ENCODE measurements around the gene GNA14. TPM values are rescaled to one million over a fixed set of nuclear protein-coding genes. Genes with fewer than 3 reads are reported as not detected.

The GNA14 gene
- total and polyA plus RNA-seq, 2 donors (not counting 1 experiment from before 2014, with no cell fraction given), result 0.50 to 0.52 TPM

DNA sequence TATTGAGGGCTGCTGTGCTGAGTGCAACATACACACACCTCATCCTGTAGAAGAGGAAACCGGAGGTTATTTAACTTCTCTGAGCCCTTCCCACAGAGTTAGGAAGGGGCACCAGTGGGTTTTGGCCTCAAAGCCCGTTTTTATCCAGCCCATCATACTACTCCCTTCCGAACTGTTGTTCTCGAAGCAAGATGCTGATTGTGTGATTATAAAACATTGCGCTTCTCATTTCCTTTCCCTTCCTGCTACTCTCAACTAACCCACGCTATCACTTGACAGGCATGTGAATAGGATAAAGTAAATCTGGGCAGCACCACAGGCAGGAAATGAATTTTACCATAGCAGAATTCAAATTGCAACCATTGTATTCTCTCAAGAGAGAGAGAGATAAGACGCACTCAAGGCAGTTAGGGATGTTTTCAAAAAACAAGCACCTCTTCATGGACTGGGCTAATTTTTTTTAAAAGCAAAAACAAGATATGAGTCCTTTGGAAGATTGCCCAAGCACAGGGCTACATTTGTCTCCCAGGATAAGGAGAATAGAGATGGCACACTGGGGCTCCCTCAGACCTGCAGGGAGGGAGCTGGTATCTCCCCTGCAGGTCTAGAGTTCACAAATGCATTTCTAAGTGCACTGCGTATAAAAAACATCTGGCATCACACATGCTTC lies 52.6 kb downstream of the GNA14 start:
- H3K9me3 ChIP-seq (ENCODE audit: control insufficient read depth, insufficient read depth, low read depth, low read length), result no peaks in the 10 kb centered on the region
- H3K9ac ChIP-seq (ENCODE audit: insufficient read depth, low read length), result no peak overlapping the region
- H3K4me1 ChIP-seq (ENCODE audit: control insufficient read depth, extremely low read depth, insufficient read depth, low read length), result no peaks in the 10 kb centered on the region
- H4K20me1 ChIP-seq (ENCODE audit: control insufficient read depth, extremely low read depth, insufficient read depth, low read length), result no peaks in the 10 kb centered on the region
- no peak overlapping the region for H3K4me3 ChIP-seq (replicated peaks in 1 of 4; ENCODE audit: control extremely low read depth in 1 of 4, insufficient read depth in 1 of 4, low read depth in 3 of 4, low read length in 4 of 4)
- peak in 1 of 2 donors; percentile 13 for DNase-seq (ENCODE audit: low read depth in 2 of 2)
- no peaks in the 10 kb centered on the region for H3K79me2 ChIP-seq (ENCODE audit: control insufficient read depth, insufficient read depth, low read length)
- TF ChIP-seq, protein P1, sequence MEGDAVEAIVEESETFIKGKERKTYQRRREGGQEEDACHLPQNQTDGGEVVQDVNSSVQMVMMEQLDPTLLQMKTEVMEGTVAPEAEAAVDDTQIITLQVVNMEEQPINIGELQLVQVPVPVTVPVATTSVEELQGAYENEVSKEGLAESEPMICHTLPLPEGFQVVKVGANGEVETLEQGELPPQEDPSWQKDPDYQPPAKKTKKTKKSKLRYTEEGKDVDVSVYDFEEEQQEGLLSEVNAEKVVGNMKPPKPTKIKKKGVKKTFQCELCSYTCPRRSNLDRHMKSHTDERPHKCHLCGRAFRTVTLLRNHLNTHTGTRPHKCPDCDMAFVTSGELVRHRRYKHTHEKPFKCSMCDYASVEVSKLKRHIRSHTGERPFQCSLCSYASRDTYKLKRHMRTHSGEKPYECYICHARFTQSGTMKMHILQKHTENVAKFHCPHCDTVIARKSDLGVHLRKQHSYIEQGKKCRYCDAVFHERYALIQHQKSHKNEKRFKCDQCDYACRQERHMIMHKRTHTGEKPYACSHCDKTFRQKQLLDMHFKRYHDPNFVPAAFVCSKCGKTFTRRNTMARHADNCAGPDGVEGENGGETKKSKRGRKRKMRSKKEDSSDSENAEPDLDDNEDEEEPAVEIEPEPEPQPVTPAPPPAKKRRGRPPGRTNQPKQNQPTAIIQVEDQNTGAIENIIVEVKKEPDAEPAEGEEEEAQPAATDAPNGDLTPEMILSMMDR (conservative IDR thresholded peaks at IDR 0.05 in 1 of 2, IDR thresholded peaks at IDR 0.05 in 1 of 2; ENCODE audit: low read depth in 1 of 2, low read length in 2 of 2), result no peak
- no peak for TF ChIP-seq EZH2 (IDR thresholded peaks at IDR 0.05; ENCODE audit: low read length, missing control alignments)
- H3K27ac ChIP-seq (ENCODE audit: insufficient read depth, low read length), result no peak overlapping the region
- H3K4me2 ChIP-seq (ENCODE audit: extremely low read depth, insufficient read depth, low read length), result no peak overlapping the region
- no peaks in the 10 kb centered on the region for H3K36me3 ChIP-seq (ENCODE audit: control insufficient read depth, insufficient read depth, low read length)
- H3K27me3 ChIP-seq (ENCODE audit: control insufficient read depth, insufficient read depth, low read length), result no peaks in the 10 kb centered on the region
- H2AFZ ChIP-seq (ENCODE audit: low read length), result no peak overlapping the region

DNA sequence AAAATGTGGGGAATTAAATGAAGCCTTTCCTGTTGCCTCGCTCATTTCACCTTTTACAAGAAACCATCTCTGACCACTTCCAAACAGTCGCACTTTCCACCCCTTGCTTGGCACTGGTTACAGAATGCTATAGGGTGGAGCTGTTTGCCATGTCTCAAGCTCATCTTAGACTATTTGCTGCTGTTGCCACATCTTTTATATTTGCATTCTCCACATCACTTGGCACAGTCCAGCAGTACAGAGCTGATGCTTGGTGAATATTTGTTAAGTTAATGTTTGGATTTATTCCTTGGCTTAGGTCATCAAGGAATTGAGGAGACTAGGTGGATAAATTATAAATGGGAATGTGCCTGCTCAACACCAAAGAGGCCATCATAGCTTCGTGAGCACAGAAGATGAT lies 53.2 kb downstream of the GNA14 start:
- Histone ChIP-seq H3K27ac (ENCODE audit: insufficient read depth, low read length) (no peak overlapping the region), H3K4me3 (replicated peaks in 1 of 4; ENCODE audit: control extremely low read depth in 1 of 4, insufficient read depth in 1 of 4, low read depth in 3 of 4, low read length in 4 of 4) (no peak overlapping the region), H3K79me2 (ENCODE audit: control insufficient read depth, insufficient read depth, low read length) (no peaks in the 10 kb centered on the region), H3K9ac (ENCODE audit: insufficient read depth, low read length) (no peak overlapping the region), H2AFZ (ENCODE audit: low read length) (no peak overlapping the region), H4K20me1 (ENCODE audit: control insufficient read depth, extremely low read depth, insufficient read depth, low read length) (no peaks in the 10 kb centered on the region), H3K4me1 (ENCODE audit: control insufficient read depth, extremely low read depth, insufficient read depth, low read length) (no peaks in the 10 kb centered on the region), H3K36me3 (ENCODE audit: control insufficient read depth, insufficient read depth, low read length) (no peaks in the 10 kb centered on the region), H3K9me3 (ENCODE audit: control insufficient read depth, insufficient read depth, low read depth, low read length) (no peaks in the 10 kb centered on the region), H3K4me2 (ENCODE audit: extremely low read depth, insufficient read depth, low read length) (no peak overlapping the region), H3K27me3 (ENCODE audit: control insufficient read depth, insufficient read depth, low read length) (no peaks in the 10 kb centered on the region)
- TF ChIP-seq EZH2 (IDR thresholded peaks at IDR 0.05; ENCODE audit: low read length, missing control alignments), result no peak
- TF ChIP-seq, protein P1 (conservative IDR thresholded peaks at IDR 0.05 in 1 of 2, IDR thresholded peaks at IDR 0.05 in 1 of 2; ENCODE audit: low read depth in 1 of 2, low read length in 2 of 2), result no peak
- DNase-seq (ENCODE audit: low read depth in 2 of 2), result no peak

DNA sequence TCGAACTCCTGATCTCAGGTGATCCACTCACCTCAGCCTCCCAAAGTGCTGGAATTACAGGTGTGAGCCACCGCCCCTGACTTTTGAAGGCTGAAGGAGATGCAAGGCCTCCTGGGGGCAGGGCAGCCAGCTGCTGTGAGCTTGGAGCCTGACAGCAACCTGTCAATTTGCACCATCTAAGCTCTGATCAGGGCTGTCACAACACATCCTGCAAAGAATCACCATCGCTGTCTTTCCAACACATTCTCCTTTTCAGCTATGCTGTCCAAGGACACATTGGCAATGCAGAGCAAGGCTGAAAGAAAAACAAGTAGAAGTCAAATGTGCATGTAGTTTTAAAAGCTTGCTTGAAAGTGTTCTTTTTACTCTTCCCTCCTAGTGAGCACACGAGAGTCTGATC lies 54.6 kb downstream of the GNA14 start:
- no peaks in the 10 kb centered on the region for H3K36me3 ChIP-seq (ENCODE audit: control insufficient read depth, insufficient read depth, low read length)
- H3K9ac ChIP-seq (ENCODE audit: insufficient read depth, low read length), result no peak overlapping the region
- H3K4me2 ChIP-seq (ENCODE audit: extremely low read depth, insufficient read depth, low read length), result no peak overlapping the region
- TF ChIP-seq EZH2 (IDR thresholded peaks at IDR 0.05; ENCODE audit: low read length, missing control alignments), result no peak
- TF ChIP-seq, protein P1 (conservative IDR thresholded peaks at IDR 0.05 in 1 of 2, IDR thresholded peaks at IDR 0.05 in 1 of 2; ENCODE audit: low read depth in 1 of 2, low read length in 2 of 2), result no peak
- H3K27ac ChIP-seq (ENCODE audit: insufficient read depth, low read length), result no peak overlapping the region
- H3K9me3 ChIP-seq (ENCODE audit: control insufficient read depth, insufficient read depth, low read depth, low read length), result no peaks in the 10 kb centered on the region
- no peaks in the 10 kb centered on the region for H3K79me2 ChIP-seq (ENCODE audit: control insufficient read depth, insufficient read depth, low read length)
- no peaks in the 10 kb centered on the region for H3K4me1 ChIP-seq (ENCODE audit: control insufficient read depth, extremely low read depth, insufficient read depth, low read length)
- H3K27me3 ChIP-seq (ENCODE audit: control insufficient read depth, insufficient read depth, low read length), result no peaks in the 10 kb centered on the region
- H4K20me1 ChIP-seq (ENCODE audit: control insufficient read depth, extremely low read depth, insufficient read depth, low read length), result no peaks in the 10 kb centered on the region
- H3K4me3 ChIP-seq (replicated peaks in 1 of 4; ENCODE audit: control extremely low read depth in 1 of 4, insufficient read depth in 1 of 4, low read depth in 3 of 4, low read length in 4 of 4), result no peak overlapping the region
- DNase-seq (ENCODE audit: low read depth in 2 of 2), result no peak
- H2AFZ ChIP-seq (ENCODE audit: low read length), result no peak overlapping the region

Data from fibroblast of lung (primary cell).